Stimulated activated CD8-positive, alpha-beta memory T cell treated with anti-CD3 and anti-CD28 coated beads, Interleukin-7, amount 100 ng/mL, for 4 hours (primary cell): Measurements from ENCODE around the gene WBP2NL.

Source experiments
- DNase-seq, 2 donors: peaks; one replicate each; pipeline ENCODE4 v3.0.0-alpha.2; 2020; ENCODE audit warnings: low read depth in 2 of 2

The WBP2NL gene

GRCh38 chr22:42072606-42073330 is 74.2 kb downstream of the WBP2NL start:
- DNase-seq: no peak

- DNase-seq: no peak
These were observed 75.0 kb downstream of the WBP2NL start for GRCh38 chr22:42073621-42074041.

GRCh38 chr22:42074132-42074811 is 75.7 kb downstream of the WBP2NL start, which contains the start of gene PHETA2:
TSS of gene PHETA2 (plus strand) at chr22:42074248. CDS start at chr22:42077294, 3,046 bp downstream.
- peak in 1 of 2 donors; percentile 39 for DNase-seq

GRCh38 chr22:42074846-42075676 is 76.5 kb downstream of the WBP2NL start:
- no peak for DNase-seq

GRCh38 chr22:42076764-42077485 is 78.3 kb downstream of the WBP2NL start:
- DNase-seq: no peak

- DNase-seq: no peak
These were observed 79.0 kb downstream of the WBP2NL start for GRCh38 chr22:42077486-42078125.
